ENCODE measurements around the gene SAMSN1.

GRCh38 chr21:14569026-14569621 lies 23.0 kb upstream of the SAMSN1 start:
- TF ChIP-seq FOSL2 (IDR thresholded peaks at IDR 0.05) (no peak), FOSL2 (CRISPR knock-in tag; IDR thresholded peaks at IDR 0.05) (no peak), POLR2A (IDR thresholded peaks at IDR 0.05; ENCODE audit: low read length) (no peak), MYC (IDR thresholded peaks at IDR 0.05; ENCODE audit: borderline replicate concordance, low read length) (no peak)

All from A549 (cell line).